ENCODE results near the gene MAST4.

DNA sequence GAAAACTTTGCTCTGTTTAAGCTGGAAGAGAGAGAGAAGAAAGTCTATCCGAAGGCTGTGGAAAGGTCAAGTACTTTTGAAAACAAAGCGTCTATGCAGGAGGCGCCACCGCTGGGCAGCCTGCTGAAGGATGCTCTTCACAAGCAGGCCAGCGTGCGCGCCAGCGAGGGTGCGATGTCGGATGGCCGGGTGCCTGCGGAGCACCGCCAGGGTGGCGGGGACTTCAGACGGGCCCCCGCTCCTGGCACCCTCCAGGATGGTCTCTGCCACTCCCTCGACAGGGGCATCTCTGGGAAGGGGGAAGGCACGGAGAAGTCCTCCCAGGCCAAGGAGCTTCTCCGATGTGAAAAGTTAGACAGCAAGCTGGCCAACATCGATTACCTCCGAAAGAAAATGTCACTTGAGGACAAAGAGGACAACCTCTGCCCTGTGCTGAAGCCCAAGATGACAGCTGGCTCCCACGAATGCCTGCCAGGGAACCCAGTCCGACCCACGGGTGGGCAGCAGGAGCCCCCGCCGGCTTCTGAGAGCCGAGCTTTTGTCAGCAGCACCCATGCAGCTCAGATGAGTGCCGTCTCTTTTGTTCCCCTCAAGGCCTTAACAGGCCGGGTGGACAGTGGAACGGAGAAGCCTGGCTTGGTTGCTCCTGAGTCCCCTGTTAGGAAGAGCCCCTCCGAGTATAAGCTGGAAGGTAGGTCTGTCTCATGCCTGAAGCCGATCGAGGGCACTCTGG lies 567.8 kb downstream of the MAST4 start:
- TF ChIP-seq, protein P1, sequence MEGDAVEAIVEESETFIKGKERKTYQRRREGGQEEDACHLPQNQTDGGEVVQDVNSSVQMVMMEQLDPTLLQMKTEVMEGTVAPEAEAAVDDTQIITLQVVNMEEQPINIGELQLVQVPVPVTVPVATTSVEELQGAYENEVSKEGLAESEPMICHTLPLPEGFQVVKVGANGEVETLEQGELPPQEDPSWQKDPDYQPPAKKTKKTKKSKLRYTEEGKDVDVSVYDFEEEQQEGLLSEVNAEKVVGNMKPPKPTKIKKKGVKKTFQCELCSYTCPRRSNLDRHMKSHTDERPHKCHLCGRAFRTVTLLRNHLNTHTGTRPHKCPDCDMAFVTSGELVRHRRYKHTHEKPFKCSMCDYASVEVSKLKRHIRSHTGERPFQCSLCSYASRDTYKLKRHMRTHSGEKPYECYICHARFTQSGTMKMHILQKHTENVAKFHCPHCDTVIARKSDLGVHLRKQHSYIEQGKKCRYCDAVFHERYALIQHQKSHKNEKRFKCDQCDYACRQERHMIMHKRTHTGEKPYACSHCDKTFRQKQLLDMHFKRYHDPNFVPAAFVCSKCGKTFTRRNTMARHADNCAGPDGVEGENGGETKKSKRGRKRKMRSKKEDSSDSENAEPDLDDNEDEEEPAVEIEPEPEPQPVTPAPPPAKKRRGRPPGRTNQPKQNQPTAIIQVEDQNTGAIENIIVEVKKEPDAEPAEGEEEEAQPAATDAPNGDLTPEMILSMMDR (conservative IDR thresholded peaks at IDR 0.05; ENCODE audit: low read length) = no peak
- no peak for TF ChIP-seq EZH2phosphoT487 (IDR thresholded peaks at IDR 0.05; ENCODE audit: borderline replicate concordance, low read depth, low read length)
